ENCODE data around the gene NKG7. TPM values are rescaled to one million over a fixed set of nuclear protein-coding genes. Genes with fewer than 3 reads are reported as not detected.

NKG7 gene
- total and polyA plus RNA-seq, 2 of the 13 experiments (the other 11 are each of a cell fraction or from before 2014, with no cell fraction given) = 0.40 TPM; not detected in 1

DNA sequence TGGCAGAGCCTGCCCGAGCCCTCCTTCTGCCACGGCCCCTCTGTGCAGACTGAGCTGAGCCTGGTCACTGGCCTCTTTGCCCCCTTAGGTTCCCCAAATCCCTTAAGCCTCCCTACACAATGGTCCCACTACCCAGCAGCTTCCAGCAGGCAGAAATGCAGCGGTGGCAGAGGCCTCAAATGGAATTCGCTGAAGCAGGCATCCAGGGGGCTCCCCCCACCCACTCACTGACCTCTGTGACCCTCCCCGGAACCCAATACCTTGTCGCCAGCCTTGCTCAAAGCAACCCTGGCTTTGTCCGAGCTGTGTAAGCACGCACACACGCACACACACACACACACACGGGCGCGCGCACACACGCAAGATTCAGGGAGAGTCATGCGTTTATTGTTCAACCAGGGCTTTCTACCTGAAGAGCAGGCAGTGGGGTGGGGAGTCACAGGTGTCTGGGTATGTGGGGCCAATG, 15.5 kb upstream of the NKG7 start, which contains the start of gene LIM2:
TSS of gene LIM2 (minus strand) at position 51 of the 466 bp plus-strand sequence. CDS start 531 bp downstream, outside the sequence.
- ATAC-seq = peak; percentile 51
- BruUV-seq (replicated peaks) = no TSS peak
- TF ChIP-seq MAFF (IDR thresholded peaks at IDR 0.05; ENCODE audit: low read depth, low read length) (no peak), ZNF616 (CRISPR knock-in tag; IDR thresholded peaks at IDR 0.05; ENCODE audit: low read depth) (no peak), HDAC2 (CRISPR knock-in tag; IDR thresholded peaks at IDR 0.05) (peak; percentile 15; the same call in 1 of the 2 replicates), ZNF772 (CRISPR knock-in tag; IDR thresholded peaks at IDR 0.05) (no peak), HOXA9 (CRISPR knock-in tag; IDR thresholded peaks at IDR 0.05; ENCODE audit: borderline replicate concordance) (no peak), SIX1 (CRISPR knock-in tag; IDR thresholded peaks at IDR 0.05; ENCODE audit: borderline replicate concordance) (peak; percentile 37; the same call in 1 of the 2 replicates), ATF3 (CRISPR knock-in tag; IDR thresholded peaks at IDR 0.05) (no peak), ZNF879 (CRISPR knock-in tag; IDR thresholded peaks at IDR 0.05) (no peak), CAMTA2 (CRISPR knock-in tag; IDR thresholded peaks at IDR 0.05; ENCODE audit: borderline replicate concordance) (no peak), ZBTB40 (IDR thresholded peaks at IDR 0.05) (no peak), ZBTB40 (CRISPR knock-in tag; IDR thresholded peaks at IDR 0.05) (peak; percentile 37; the same call in 1 of the 2 replicates), POLR2A (IDR thresholded peaks at IDR 0.05; ENCODE audit: insufficient read depth in 1 of 2, low read depth in 2 of 2, low read length in 2 of 2) (no peak), ZNF704 (CRISPR knock-in tag; IDR thresholded peaks at IDR 0.05; ENCODE audit: borderline replicate concordance) (no peak), SIN3B (IDR thresholded peaks at IDR 0.05; ENCODE audit: low read length) (no peak), ZNF547 (CRISPR knock-in tag; IDR thresholded peaks at IDR 0.05) (no peak), SMC3 (IDR thresholded peaks at IDR 0.05; ENCODE audit: low read length) (no peak)

More for the DNA sequence above, 15.5 kb upstream of the NKG7 start, which contains the start of gene LIM2:
- no peaks in the 10 kb centered on the region for H3K36me3 ChIP-seq (replicated peaks in 1 of 2; ENCODE audit: control insufficient read depth in 1 of 2, insufficient read depth in 2 of 2, low read length in 2 of 2)
- WGBS (ENCODE audit: low lambda C conversion rate) = 7% methylated on average over 13 of the region's 15 CpGs
- FAIRE-seq (no peak), DNase-seq (ENCODE audit: low spot score) (peak; percentile 59)
- peak within 1 kb of the TSS; percentile 73 for H3K4me2 ChIP-seq (ENCODE audit: low read depth, low read length)
- peaks cover 46% of the 10 kb centered on the region for H3K4me1 ChIP-seq (ENCODE audit: insufficient read depth, low read length)
- in situ Hi-C loops (cut with HindIII; ENCODE audit: extremely low pct_ligation_motif_present, low pct_unique_long_range_greater_than_20kb) (no loop called here), intact Hi-C loops (cut with micrococcal nuclease; ENCODE audit: unreplicated experiment) (no loop called here)
- H3K27ac ChIP-seq (ENCODE audit: extremely low read length, insufficient read depth, low read length) = peak within 1 kb of the TSS; percentile 29
- H2AFZ ChIP-seq (ENCODE audit: low read length) = no peak within 1 kb of the TSS
- peak within 1 kb of the TSS; percentile 59; the same call in 1 of the 2 replicates for H3K9ac ChIP-seq (ENCODE audit: insufficient read depth, low read depth, low read length)
- H3K9me3 ChIP-seq (ENCODE audit: low read length) = no peaks in the 10 kb centered on the region
- no peaks in the 10 kb centered on the region for H3K79me2 ChIP-seq (ENCODE audit: insufficient read depth, low read length)
- CTCF ChIA-PET (ENCODE audit: low intra/inter-chr PET ratio, low total read pairs) = no interaction called here
- POLR2A ChIA-PET = interaction anchor here (0.8 to 4.1 kb wide), 10 partner anchors 8 to 48 kb away, joined by 3 to 30 read pairs (median 6); partner anchors contain the start of genes ETFB, NKG7 and VSIG10L
- peaks cover 0 to 2% of the 10 kb centered on the region in 2 experiments; a peak in 1 of 5 replicates for H3K27me3 ChIP-seq (ENCODE audit: control insufficient read depth in 1 of 2, insufficient read depth in 2 of 2, low read length in 2 of 2)
- peak within 1 kb of the TSS in 2 of 3 experiments; percentile 41 to 62; a peak in 4 of 6 replicates for H3K4me3 ChIP-seq (replicated peaks in 1 of 3; ENCODE audit: insufficient read depth in 1 of 3, low read depth in 2 of 3, low read length in 3 of 3)
- no peaks in the 10 kb centered on the region for H4K20me1 ChIP-seq (ENCODE audit: insufficient read depth, low read length)

Measured in HepG2 (cell line).